ENCODE data around the gene NHLRC2. TPM values are rescaled to one million over a fixed set of nuclear protein-coding genes. Genes with fewer than 3 reads are reported as not detected.
"Not testable (repeated sequence)": the region's sequence is repeated elsewhere in the genome, so short reads cannot be mapped to it uniquely, and the experiment has no call there.

Gene NHLRC2
- total and polyA plus RNA-seq, 2 donors, result 6.7 to 50.6 TPM

- no peak overlapping the region for H3K27ac ChIP-seq (ENCODE audit: low read depth)
- no peak overlapping the region for H3K4me3 ChIP-seq (ENCODE audit: low read depth, low read length)
- DNase-seq (ENCODE audit: extremely low spot score), result no peak
- no peaks in the 10 kb centered on the region for H3K4me1 ChIP-seq (ENCODE audit: insufficient read depth)
- H3K36me3 ChIP-seq (ENCODE audit: insufficient read depth), result no peaks in the 10 kb centered on the region
- 73% methylated on average over 4 of the region's 4 CpGs for WGBS
Measured at GRCh38 chr10:113924664-113925063, 70.2 kb downstream of the NHLRC2 start.

DNA sequence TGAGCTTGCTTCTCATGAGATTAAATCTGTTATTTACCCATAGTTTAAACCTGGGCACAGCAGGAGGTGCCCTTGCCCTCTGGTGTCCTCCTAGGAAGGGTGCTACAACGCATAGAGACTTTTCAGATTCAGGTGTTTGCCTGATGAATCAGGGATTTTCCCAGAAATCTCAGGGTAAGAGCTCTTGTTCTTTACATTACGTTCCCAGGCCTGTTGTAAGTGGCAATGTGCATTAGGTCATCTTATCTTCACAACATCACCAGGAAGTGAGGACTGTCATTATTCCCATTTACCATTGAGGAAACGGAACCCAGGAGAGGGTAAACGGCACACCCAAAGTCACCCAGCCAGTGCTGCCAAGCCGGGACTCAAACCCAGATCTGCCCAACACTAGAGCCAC, 73.0 kb downstream of the NHLRC2 start:
- 83% methylated on average over 5 of the region's 5 CpGs for WGBS
- DNase-seq (ENCODE audit: extremely low spot score), result no peak
- no peak overlapping the region for H3K27ac ChIP-seq (ENCODE audit: low read depth)
- no peaks in the 10 kb centered on the region for H3K36me3 ChIP-seq (ENCODE audit: insufficient read depth)
- H3K4me3 ChIP-seq (ENCODE audit: low read depth, low read length), result no peak overlapping the region
- no peaks in the 10 kb centered on the region for H3K4me1 ChIP-seq (ENCODE audit: insufficient read depth)

- Histone ChIP-seq H3K4me1 (ENCODE audit: insufficient read depth) (no peaks in the 10 kb centered on the region), H3K4me3 (ENCODE audit: low read depth, low read length) (no peak overlapping the region), H3K36me3 (ENCODE audit: insufficient read depth) (no peaks in the 10 kb centered on the region), H3K27ac (ENCODE audit: low read depth) (no peak overlapping the region)
- DNase-seq (ENCODE audit: extremely low spot score), result no peak
Measured at GRCh38 chr10:113928830-113929229, 74.4 kb downstream of the NHLRC2 start.

- Histone ChIP-seq H3K4me1 (ENCODE audit: insufficient read depth) (no peaks in the 10 kb centered on the region), H3K36me3 (ENCODE audit: insufficient read depth) (no peaks in the 10 kb centered on the region), H3K4me3 (ENCODE audit: low read depth, low read length) (no peak overlapping the region), H3K27ac (ENCODE audit: low read depth) (no peak overlapping the region)
- no peak for DNase-seq (ENCODE audit: extremely low spot score)
- 68% methylated on average over 6 of the region's 6 CpGs for WGBS
Measured at GRCh38 chr10:113929522-113929921, 75.1 kb downstream of the NHLRC2 start.

- Histone ChIP-seq H3K27ac (ENCODE audit: low read depth) (no peak overlapping the region), H3K4me1 (ENCODE audit: insufficient read depth) (no peaks in the 10 kb centered on the region), H3K4me3 (ENCODE audit: low read depth, low read length) (no peak overlapping the region), H3K36me3 (ENCODE audit: insufficient read depth) (no peaks in the 10 kb centered on the region)
- WGBS, result 78% methylated on average over 3 of the region's 3 CpGs
- no peak for DNase-seq (ENCODE audit: extremely low spot score)
Measured at GRCh38 chr10:113930482-113931057, 76.1 kb downstream of the NHLRC2 start.

DNA sequence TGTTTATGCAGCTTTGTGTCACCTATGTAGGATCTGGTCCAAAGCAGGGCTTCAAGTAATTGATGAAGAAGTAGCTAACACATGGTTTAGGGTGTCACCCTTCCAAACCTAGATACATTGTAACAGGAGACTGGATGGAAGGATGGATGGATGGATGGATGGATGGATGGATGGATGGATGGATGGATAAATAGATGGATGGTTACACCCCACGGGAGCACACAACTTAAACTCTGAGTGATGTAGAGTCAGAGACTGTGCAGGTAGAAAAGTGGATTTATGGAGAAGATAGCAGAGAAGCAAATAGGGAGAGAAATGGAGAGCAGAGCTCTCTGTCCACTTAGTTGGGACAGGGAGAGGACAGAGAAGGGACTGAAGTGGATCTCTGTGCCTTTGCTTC, 78.4 kb downstream of the NHLRC2 start:
- Histone ChIP-seq H3K27ac (ENCODE audit: low read depth) (no peak overlapping the region), H3K4me1 (ENCODE audit: insufficient read depth) (no peaks in the 10 kb centered on the region), H3K36me3 (ENCODE audit: insufficient read depth) (no peaks in the 10 kb centered on the region), H3K4me3 (ENCODE audit: low read depth, low read length) (no peak overlapping the region)
- WGBS, result 90% methylated on average over 1 of the region's 1 CpG
- DNase-seq (ENCODE audit: extremely low spot score), result no peak

GRCh38 chr10:113933894-113934532, 79.6 kb downstream of the NHLRC2 start:
- Histone ChIP-seq H3K36me3 (ENCODE audit: insufficient read depth) (no peaks in the 10 kb centered on the region), H3K27ac (ENCODE audit: low read depth) (no peak overlapping the region), H3K4me1 (ENCODE audit: insufficient read depth) (no peaks in the 10 kb centered on the region), H3K4me3 (ENCODE audit: low read depth, low read length) (no peak overlapping the region)
- 74% methylated on average over 8 of the region's 8 CpGs for WGBS
- DNase-seq (ENCODE audit: extremely low spot score), result no peak

DNA sequence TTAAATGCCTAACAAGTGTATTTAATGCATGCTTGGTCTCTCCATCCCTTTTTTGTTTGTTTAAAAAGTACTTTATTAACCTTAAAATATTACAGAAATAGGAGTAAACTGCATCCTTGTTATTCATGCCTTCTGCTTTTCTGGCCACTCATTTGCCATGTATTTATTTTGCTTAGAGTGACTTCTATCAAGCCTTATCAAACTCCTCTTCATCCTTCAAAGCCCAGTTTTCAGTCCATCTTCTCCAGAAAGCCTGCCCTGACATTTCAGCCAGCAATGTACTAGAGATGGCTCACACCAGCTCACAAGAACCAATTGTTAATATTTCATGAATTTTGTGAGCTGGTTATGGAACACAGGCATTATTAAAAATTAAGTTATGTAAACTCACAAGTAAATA, 82.8 kb downstream of the NHLRC2 start:
- H3K36me3 ChIP-seq (ENCODE audit: insufficient read depth), result no peaks in the 10 kb centered on the region
- H3K4me1 ChIP-seq (ENCODE audit: insufficient read depth), result no peaks in the 10 kb centered on the region
- no peak overlapping the region for H3K4me3 ChIP-seq (ENCODE audit: low read depth, low read length)
- H3K27ac ChIP-seq (ENCODE audit: low read depth), result no peak overlapping the region
- no peak for DNase-seq (ENCODE audit: extremely low spot score)

DNA sequence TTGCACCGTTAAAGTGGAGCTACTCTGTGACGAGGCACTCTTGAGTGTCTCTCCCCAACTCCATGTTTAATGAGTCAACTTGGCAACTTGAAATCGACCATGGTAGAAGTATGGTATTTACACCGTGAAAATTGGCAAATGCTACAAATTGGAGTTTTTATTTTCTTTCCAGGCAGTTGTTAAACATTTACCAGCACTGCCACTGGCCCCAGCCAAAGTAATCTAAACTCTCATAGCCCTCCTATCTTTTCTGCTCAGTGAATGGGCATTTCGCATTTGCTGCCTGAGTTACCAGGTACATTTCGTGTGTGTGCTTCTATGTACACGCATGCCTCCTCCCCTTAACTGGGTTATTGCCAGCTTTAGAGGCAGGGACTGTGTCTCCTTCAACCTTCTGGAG, 83.3 kb downstream of the NHLRC2 start:
- H3K4me1 ChIP-seq (ENCODE audit: insufficient read depth), result no peaks in the 10 kb centered on the region
- DNase-seq (ENCODE audit: extremely low spot score), result no peak
- H3K36me3 ChIP-seq (ENCODE audit: insufficient read depth), result no peaks in the 10 kb centered on the region
- 78% methylated on average over 7 of the region's 7 CpGs for WGBS
- H3K27ac ChIP-seq (ENCODE audit: low read depth), result no peak overlapping the region
- H3K4me3 ChIP-seq (ENCODE audit: low read depth, low read length), result no peak overlapping the region

DNA sequence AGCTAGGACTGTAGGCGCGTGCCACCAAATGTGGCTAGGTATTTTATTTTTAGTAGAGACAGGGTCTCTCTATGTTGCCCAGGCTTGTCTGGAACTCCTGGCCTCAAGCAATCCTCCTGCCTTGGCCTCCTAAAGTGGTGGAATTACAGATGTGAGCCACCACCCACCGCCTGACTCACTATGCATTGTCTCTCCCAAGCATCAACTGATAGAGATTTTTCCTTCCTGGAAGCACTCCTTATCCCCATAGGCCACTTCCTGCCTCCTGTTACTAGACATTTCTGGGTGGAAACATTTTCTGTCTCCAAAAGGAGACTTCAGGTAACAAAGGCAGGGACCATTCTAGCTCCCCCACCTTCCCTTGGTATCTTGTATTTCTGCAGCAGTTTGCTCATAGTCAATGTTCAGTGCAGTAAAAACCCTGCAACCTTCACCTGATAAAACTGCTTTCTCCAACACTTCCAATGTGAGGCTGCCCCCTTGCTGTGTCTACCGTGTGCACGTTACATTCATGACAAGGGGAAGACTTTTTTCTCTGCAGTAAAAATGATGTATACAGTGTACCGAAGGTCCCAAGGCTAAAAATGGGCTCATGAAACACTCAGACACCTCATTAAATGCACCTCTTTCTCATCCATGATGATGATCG, 84.9 kb downstream of the NHLRC2 start:
- WGBS, result 69% methylated on average over 7 of the region's 7 CpGs
- Histone ChIP-seq H3K27ac (ENCODE audit: low read depth) (no peak overlapping the region), H3K4me3 (ENCODE audit: low read depth, low read length) (no peak overlapping the region), H3K4me1 (ENCODE audit: insufficient read depth) (no peaks in the 10 kb centered on the region), H3K36me3 (ENCODE audit: insufficient read depth) (no peaks in the 10 kb centered on the region)
- DNase-seq (ENCODE audit: extremely low spot score), result no peak

- 91% methylated on average over 4 of the region's 4 CpGs for WGBS
- no peaks in the 10 kb centered on the region for H3K4me1 ChIP-seq (ENCODE audit: insufficient read depth)
Measured at GRCh38 chr10:113941140-113941539, 86.7 kb downstream of the NHLRC2 start.

GRCh38 chr10:113943196-113943595, 88.7 kb downstream of the NHLRC2 start:
- H3K36me3 ChIP-seq (ENCODE audit: insufficient read depth); H3K27ac ChIP-seq (ENCODE audit: low read depth); H3K4me3 ChIP-seq (ENCODE audit: low read depth, low read length); H3K4me1 ChIP-seq (ENCODE audit: insufficient read depth); DNase-seq (ENCODE audit: extremely low spot score): not testable (repeated sequence)
- 85% methylated on average over 7 of the region's 7 CpGs for WGBS

More at GRCh38 chr10:113941140-113941539, 86.7 kb downstream of the NHLRC2 start:
- H3K27ac ChIP-seq (ENCODE audit: low read depth), result no peak overlapping the region
- DNase-seq (ENCODE audit: extremely low spot score), result no peak
- no peak overlapping the region for H3K4me3 ChIP-seq (ENCODE audit: low read depth, low read length)
- H3K36me3 ChIP-seq (ENCODE audit: insufficient read depth), result no peaks in the 10 kb centered on the region

GRCh38 chr10:113945075-113945686, 90.7 kb downstream of the NHLRC2 start:
- 82% methylated on average over 9 of the region's 9 CpGs for WGBS
- DNase-seq (ENCODE audit: extremely low spot score), result no peak

GRCh38 chr10:113945687-113946085, 91.2 kb downstream of the NHLRC2 start:
- Histone ChIP-seq H3K27ac (ENCODE audit: low read depth) (no peak overlapping the region), H3K4me1 (ENCODE audit: insufficient read depth) (no peaks in the 10 kb centered on the region), H3K36me3 (ENCODE audit: insufficient read depth) (no peaks in the 10 kb centered on the region), H3K4me3 (ENCODE audit: low read depth, low read length) (no peak overlapping the region)
- 90% methylated on average over 4 of the region's 4 CpGs for WGBS
- DNase-seq (ENCODE audit: extremely low spot score), result no peak

More at GRCh38 chr10:113945075-113945686, 90.7 kb downstream of the NHLRC2 start:
- no peaks in the 10 kb centered on the region for H3K4me1 ChIP-seq (ENCODE audit: insufficient read depth)
- H3K27ac ChIP-seq (ENCODE audit: low read depth), result no peak overlapping the region
- no peaks in the 10 kb centered on the region for H3K36me3 ChIP-seq (ENCODE audit: insufficient read depth)
- no peak overlapping the region for H3K4me3 ChIP-seq (ENCODE audit: low read depth, low read length)
